ENCODE data around the gene LHFPL2.

Gene LHFPL2

DNA sequence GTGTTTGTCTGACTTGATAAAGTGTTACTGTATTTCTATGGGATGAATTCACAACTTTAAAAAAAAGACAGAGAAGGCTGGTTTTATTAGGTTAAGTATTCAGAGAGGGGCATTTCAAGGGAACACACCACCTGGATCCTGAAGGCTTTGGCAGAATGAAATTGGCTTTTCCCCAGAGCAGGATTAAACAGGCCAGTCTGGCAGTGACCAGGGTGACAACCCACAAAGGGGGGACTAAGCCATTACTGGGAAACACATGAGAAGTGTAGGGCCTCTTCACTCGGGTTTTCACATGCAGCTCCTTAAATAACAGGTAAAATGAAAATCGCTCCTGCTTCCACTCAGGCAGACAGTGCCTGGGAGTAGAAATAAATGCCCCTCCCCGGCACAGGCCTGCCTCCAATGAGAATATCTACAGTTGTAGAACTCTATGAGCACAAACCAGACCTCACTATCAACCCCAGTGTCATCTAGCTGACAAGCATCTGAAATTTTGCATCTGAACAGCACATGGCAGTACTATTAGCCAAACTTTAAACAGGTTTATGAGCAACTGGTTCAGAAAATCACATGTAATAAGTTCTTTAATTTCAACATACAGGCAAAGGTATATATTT lies 85.8 kb downstream of the LHFPL2 start:
- FAIRE-seq, result no peak

DNA sequence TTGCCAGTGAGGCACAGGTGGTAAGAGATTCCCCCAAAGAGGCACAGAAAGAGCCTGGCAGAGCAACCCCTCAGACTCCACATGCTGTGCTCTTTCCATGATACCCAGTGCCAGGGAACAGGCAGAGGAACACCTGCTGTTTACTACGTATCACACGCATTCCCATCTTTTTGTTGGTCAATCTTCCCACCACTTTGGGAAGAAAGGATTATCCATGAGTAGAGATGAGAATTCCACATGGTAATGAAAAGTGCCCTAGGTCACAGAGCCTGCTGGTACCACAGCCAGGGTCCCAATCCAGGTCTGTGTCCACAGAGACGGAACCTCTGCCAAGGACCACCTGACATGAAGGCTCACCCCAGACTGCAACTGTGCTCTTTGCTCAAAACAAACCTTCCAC lies 86.6 kb downstream of the LHFPL2 start:
- FAIRE-seq, result no peak

GRCh38 chr5:78561261-78561660 lies 87.3 kb downstream of the LHFPL2 start:
- FAIRE-seq, result no peak

GRCh38 chr5:78560000-78560855 lies 88.3 kb downstream of the LHFPL2 start:
- FAIRE-seq, result no peak

- no peak for FAIRE-seq
These were observed 91.0 kb downstream of the LHFPL2 start for GRCh38 chr5:78557601-78558000.

DNA sequence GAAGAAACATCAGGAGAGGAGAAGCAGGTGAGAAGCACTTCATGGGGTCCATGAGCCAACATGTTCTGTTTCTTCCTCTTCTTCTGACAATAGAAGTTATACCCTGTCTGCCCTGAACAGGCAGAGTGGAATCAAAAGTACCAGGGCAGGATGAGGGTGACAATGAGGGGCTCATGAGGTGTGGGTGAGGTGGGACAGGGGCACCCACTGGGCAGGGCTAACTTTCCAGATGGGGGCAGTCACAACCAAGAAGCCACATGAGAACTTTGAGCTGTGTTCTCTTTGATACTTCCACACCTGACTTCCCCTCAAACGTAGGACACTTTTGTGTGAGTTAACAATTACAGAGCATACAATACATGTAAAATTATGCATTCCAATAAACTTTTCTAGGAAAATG lies 92.7 kb downstream of the LHFPL2 start:
- no peak for FAIRE-seq

GRCh38 chr5:78554670-78555069 lies 93.9 kb downstream of the LHFPL2 start:
- no peak for FAIRE-seq

GRCh38 chr5:78553580-78554353 lies 94.8 kb downstream of the LHFPL2 start:
- no peak for FAIRE-seq

DNA sequence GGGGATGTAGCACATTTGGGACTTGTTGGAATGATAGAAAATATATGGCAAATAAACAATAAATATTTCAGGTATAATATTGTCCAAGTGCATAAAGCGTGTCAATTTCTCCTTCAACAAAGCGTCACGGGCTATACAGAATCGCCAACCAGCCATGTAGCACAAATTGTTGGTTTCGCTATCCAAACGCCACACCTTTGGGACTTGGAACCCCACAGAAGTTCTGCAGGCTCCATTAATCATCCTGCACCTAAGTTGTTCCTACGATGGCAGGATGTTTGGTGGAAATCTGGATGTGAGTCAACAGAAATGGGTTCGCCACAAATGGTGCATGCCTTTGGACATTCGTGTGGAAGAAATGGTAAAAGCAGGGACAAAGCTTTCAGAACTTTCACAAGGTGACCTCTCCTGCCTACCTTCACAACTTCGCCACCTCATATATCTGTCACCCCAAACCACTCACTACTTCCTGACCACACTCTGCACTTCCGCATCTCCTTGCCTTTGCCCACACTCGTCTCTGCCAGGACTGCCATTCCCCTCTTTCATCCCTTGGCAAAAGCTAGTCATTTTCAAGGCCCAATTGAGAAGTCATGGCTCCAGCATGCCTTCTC lies 95.7 kb downstream of the LHFPL2 start:
- no peak for FAIRE-seq

DNA sequence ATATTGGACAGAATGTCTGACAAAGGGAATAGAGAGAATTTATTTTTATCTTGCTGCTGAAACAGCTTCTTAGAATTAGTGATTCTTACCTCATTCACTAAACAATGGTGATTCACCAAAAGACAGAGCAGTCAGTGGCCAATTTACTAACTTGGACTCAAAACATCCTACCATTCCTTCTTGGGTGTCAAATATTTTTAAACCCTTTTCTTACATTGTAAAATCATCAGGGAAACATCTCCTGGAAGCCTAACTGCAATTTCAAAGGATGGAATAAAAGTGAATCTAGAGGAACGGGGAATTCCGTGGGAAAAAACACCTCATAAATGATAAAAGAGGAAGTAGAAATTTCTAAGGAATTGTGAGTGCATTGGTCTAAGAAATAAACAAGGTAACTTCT lies 97.7 kb downstream of the LHFPL2 start:
- no peak for FAIRE-seq

DNA sequence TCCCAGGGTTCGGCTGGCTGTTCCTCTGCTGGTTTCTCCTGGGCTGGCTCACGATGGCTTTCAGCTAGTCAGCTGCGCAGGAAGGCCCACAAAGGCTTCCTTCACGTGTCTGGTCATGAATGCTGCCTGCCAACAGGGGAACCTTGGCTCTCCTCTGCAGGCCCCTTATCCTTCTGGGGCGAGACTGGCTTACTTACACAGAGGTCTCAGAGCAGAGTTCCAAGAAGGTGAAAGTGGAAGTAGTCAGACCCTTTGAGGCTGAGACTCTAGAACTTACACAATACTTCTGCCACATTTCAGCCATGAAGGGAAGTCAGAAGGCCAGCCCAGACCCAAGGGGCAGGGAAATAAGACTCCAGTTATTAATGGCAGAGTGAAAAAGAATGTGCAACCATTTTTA lies 99.5 kb downstream of the LHFPL2 start:
- FAIRE-seq, result no peak

- no peak for FAIRE-seq
These were observed 100.6 kb downstream of the LHFPL2 start for GRCh38 chr5:78547731-78548615.

- no peak for FAIRE-seq
These were observed 101.4 kb downstream of the LHFPL2 start for GRCh38 chr5:78547183-78547582.

DNA sequence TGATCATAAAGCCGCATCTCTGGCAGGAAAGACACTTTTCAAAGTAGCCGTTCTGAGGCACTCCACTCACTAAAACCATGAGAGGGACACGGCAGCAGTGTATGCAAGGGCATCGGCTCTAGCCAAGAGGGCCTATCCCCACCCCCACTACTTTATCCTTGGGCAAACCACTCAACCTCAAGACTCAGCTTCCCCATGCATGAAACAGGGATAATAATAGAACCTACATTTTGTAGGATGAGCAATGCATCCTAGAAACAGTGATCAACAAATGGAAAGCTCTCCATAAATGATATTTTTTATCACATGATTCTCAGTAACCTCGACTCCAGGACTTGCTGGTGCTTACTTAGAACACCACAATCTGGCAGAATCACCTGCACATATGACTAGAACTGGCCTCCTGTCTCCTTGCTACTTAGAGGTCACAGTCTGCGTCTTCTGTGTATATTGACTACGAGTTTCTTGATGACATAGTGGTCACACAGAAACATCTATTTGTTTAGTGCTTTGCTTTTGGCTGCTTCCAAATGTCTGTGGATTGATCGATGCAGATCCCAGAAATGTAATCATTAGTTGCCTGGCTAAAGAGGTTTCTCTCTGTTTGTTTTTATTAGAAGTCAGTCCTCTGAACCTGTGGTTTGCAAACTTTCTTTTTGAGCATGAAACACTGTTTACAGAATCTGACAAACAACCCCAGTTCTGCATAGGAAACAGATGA lies 102.1 kb downstream of the LHFPL2 start:
- no peak for FAIRE-seq

GRCh38 chr5:78545406-78545805 lies 103.2 kb downstream of the LHFPL2 start:
- no peak for FAIRE-seq

DNA sequence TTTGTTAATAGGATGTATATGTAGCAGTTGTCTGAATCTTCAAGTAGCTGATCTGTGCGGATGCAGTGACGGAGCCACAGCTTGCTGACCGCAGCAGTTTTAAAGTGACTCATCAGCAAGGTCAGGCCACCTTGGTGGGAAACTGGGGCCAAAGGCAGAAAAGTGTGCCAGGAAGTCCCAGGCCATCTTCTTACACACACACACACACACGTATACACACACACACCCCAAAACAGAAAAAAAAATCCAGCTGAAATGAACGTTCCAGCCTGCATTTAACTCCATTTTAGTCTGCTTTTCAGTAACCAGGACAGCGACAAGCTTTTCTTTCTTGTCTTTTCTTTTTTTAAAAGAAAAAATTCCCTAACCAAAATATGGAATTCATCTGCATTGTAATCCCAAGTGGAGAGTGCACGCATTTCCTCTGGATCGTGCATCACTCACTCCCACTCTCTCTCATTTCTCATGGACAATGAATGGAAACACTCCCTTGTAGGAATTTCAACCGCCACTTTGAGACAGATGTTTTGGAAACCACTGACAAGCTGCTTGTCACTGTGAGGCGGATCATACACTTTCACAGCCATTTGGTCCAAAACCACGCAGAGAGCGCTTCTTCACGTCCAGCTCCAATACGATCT lies 103.9 kb downstream of the LHFPL2 start:
- FAIRE-seq, result no peak

GRCh38 chr5:78543916-78544315 lies 104.7 kb downstream of the LHFPL2 start:
- no peak for FAIRE-seq

DNA sequence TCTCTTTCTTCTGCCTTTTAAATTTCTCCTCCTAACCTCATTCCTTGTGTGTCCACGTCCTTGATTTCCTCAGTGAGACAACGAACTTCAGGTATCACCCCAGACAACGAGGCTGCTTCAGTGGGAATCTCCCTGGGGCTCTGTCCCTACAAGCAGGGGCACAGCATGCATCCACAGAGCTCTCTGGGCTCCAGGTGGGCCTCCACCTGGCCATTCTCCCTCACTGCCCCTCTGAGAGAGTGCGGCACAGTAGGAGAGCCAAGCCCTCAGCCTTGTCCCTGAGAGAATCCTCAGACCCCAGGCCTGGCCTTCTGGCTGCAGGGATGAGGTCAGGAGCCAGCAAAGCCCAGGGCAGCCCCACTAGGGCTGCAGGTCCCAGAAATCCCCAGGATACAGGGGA lies 105.3 kb downstream of the LHFPL2 start:
- FAIRE-seq, result no peak

- FAIRE-seq, result no peak
These were observed 106.2 kb downstream of the LHFPL2 start for GRCh38 chr5:78542321-78542840.

GRCh38 chr5:78541086-78541654 lies 107.4 kb downstream of the LHFPL2 start:
- no peak for FAIRE-seq

Data from G401.6 (cell line).